Mesodermal cell (in vitro differentiated cells): ENCODE data around the gene TNPO2.
A peak's percentile ranks its signal among the peaks of the same experiment; 100 is the strongest.
"Not testable (repeated sequence)": the region's sequence is repeated elsewhere in the genome, so short reads cannot be mapped to it uniquely, and the experiment has no call there.

Experiments
- H3K27ac ChIP-seq: 2 replicates; pipeline ENCODE4 v1.7.0; 2013; ENCODE audit warnings: mild to moderate bottlenecking, low read depth, low read length, moderate library complexity; ENCODE audit not compliant: severe bottlenecking
- H3K36me3 ChIP-seq: 2 replicates; pipeline ENCODE4 v1.7.1; 2013; ENCODE audit warnings: mild to moderate bottlenecking, low read length, moderate library complexity; ENCODE audit not compliant: control insufficient read depth, insufficient read depth
- H3K4me1 ChIP-seq: one replicate; pipeline ENCODE4 v1.7.1; 2013; ENCODE audit warnings: mild to moderate bottlenecking, low read length; ENCODE audit not compliant: insufficient read depth, control insufficient read depth, poor library complexity, severe bottlenecking
- H3K4me3 ChIP-seq: 2 replicates; pipeline ENCODE4 v1.7.0; 2013; ENCODE audit warnings: low read length, control low read depth, mild to moderate bottlenecking; ENCODE audit not compliant: insufficient read depth, poor library complexity, severe bottlenecking; ENCODE audit errors: extremely low read depth
- H3K9me3 ChIP-seq: 2 replicates; pipeline ENCODE4 v1.7.1; 2013; ENCODE audit warnings: mild to moderate bottlenecking, low read length, moderate library complexity; ENCODE audit not compliant: control insufficient read depth
- WGBS, 2 experiments: methylation state at CpG; one replicate each; pipeline ENCODE4 v1.1.5; 2013; ENCODE audit warnings: missing lambda C conversion rate in 2 of 2; ENCODE audit not compliant: insufficient coverage in 2 of 2; 5-methylcytosine and 5-hydroxymethylcytosine counted together

TNPO2 gene

GRCh38 chr19:12705654-12706331, 17.9 kb downstream of the TNPO2 start:
- H3K4me3 ChIP-seq: no peak overlapping the region
- WGBS, 2 experiments: 95 to 96% methylated on average over 21 to 24 of the region's 29 CpGs
- H3K36me3 ChIP-seq: peaks cover 98% of the 10 kb centered on the region
- no peaks in the 10 kb centered on the region for H3K4me1 ChIP-seq
- no peak overlapping the region for H3K27ac ChIP-seq
- H3K9me3 ChIP-seq: no peaks in the 10 kb centered on the region

DNA sequence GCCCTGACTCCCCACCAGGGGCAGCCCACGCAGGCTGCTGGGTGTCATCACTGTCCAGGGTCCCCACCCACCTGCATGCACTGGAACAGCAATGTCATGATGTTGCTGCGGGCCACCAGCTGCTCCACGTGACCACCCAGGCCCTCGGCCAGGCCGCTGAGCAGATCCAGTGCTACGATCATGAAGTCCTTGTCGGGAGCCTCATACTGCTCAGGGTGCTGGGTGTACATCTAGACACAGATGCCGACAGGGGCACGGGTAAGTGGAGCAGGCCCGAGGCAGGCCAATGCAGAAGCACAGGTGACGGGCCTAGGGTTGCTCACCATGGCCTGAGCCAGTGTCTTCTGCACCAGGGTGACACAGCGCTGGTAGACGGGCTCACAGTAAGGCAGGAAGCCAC, 18.6 kb downstream of the TNPO2 start:
- H3K4me3 ChIP-seq: no peak overlapping the region
- H3K36me3 ChIP-seq: peaks cover 95% of the 10 kb centered on the region
- WGBS, 2 experiments: 96 to 97% methylated on average over 13 of the region's 13 CpGs
- H3K27ac ChIP-seq: no peak overlapping the region
- no peaks in the 10 kb centered on the region for H3K4me1 ChIP-seq
- H3K9me3 ChIP-seq: no peaks in the 10 kb centered on the region

GRCh38 chr19:12703046-12703445, 20.7 kb downstream of the TNPO2 start:
- no peak overlapping the region for H3K4me3 ChIP-seq
- 54 to 55% methylated on average over 8 to 9 of the region's 9 CpGs for WGBS, 2 experiments
- no peaks in the 10 kb centered on the region for H3K9me3 ChIP-seq
- H3K27ac ChIP-seq: peak overlapping the region; percentile 8
- peaks cover 95% of the 10 kb centered on the region for H3K36me3 ChIP-seq
- H3K4me1 ChIP-seq: no peaks in the 10 kb centered on the region

GRCh38 chr19:12701596-12702282, 22.0 kb downstream of the TNPO2 start:
- Histone ChIP-seq H3K4me3 (no peak overlapping the region), H3K36me3 (peaks cover 82% of the 10 kb centered on the region), H3K27ac (no peak overlapping the region), H3K9me3 (no peaks in the 10 kb centered on the region), H3K4me1 (no peaks in the 10 kb centered on the region)
- WGBS, 2 experiments: 96 to 98% methylated on average over 30 to 32 of the region's 33 CpGs

DNA sequence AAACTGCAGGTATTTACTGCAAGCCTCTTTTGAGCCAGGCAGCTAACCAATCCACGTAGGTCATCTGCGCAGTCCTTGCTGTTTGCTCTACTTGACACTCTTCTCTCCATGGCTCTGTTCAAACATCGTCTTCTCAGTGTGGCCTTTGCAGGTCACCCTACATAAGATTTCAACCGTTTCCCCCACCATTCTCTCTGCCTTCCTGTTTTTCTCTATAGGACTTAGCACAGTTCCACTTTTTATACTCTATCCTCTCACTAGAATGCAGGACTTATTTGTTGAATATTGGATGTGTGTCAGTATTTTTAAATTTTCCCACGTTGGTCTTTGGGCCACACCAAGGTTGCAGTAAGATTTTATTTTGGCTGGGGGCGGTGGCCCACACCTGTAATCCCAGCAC, 25.6 kb downstream of the TNPO2 start:
- Histone ChIP-seq H3K9me3 (no peaks in the 10 kb centered on the region), H3K36me3 (peaks cover 46% of the 10 kb centered on the region)
- 85 to 96% methylated on average over 4 to 5 of the region's 6 CpGs for WGBS, 2 experiments

GRCh38 chr19:12697425-12697824, 26.3 kb downstream of the TNPO2 start:
- H3K27ac ChIP-seq, H3K9me3 ChIP-seq, H3K4me3 ChIP-seq, H3K4me1 ChIP-seq: not testable (repeated sequence)
- 94 to 97% methylated on average over 22 of the region's 22 CpGs for WGBS, 2 experiments
- H3K36me3 ChIP-seq: peaks cover 46% of the 10 kb centered on the region

More for the DNA sequence above, 25.6 kb downstream of the TNPO2 start:
- Histone ChIP-seq H3K27ac (no peak overlapping the region), H3K4me1 (peaks cover 4% of the 10 kb centered on the region), H3K4me3 (no peak overlapping the region)

DNA sequence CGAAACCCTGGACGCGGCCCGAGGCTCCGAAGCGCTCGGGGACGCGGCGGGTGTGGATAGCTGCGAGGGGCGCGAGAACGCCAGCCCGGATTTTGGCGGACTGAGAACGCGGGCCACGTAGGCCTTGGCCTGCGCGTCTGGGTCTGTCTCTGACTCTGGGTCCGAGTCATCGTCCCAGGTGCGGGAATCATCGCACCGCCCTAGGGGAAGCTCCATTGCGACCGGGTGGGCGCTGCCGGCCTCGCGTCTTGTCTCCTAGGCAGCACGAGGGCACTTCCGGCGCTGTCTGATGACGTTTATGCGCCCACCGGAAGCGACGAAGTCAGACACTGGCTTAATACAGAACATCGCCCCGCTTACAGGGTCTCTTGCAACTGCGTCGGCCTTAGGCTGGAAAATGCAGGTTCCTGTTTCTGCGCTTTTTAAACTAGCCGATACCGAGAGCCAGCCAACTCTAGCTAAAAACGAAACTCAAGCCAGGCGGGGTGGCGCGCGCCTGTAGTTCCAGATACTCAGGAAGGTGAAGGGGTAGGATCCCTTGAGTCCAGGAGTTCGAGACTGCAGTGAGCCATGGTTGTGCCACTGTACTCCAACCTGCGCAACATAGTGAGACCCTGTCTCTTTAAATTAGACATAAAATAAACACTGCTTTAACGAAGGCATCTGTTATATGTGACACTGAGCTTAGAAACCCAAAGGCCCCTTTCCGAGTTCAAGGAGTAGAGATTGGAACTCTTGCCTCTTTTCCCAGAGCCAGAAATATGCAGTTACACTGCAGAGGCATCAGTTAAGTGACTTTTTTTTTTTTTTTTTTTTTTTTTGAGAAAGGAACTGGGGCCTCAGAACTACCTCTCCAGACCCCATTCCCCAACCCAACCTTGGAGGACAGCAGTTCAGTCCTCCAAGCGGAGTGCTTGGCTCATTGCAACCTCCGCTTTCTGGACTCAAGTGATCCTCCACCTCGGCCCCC, 27.1 kb downstream of the TNPO2 start, which contains the start of gene FBXW9:
TSS of gene FBXW9 (minus strand) at position 266 of the 970 bp plus-strand sequence. CDS start at position 216, 50 bp downstream.
- peaks cover 4% of the 10 kb centered on the region for H3K4me1 ChIP-seq
- 12% methylated on average over 51 to 56 of the region's 59 CpGs for WGBS, 2 experiments

GRCh38 chr19:12695997-12696365, 27.8 kb downstream of the TNPO2 start:
- peak overlapping the region; percentile 66 for H3K4me3 ChIP-seq
- H3K27ac ChIP-seq: no peak overlapping the region
- H3K36me3 ChIP-seq: peaks cover 31% of the 10 kb centered on the region
- 3 to 6% methylated on average over 24 to 29 of the region's 36 CpGs for WGBS, 2 experiments
- H3K9me3 ChIP-seq: no peaks in the 10 kb centered on the region
- peaks cover 4% of the 10 kb centered on the region for H3K4me1 ChIP-seq

More for the DNA sequence above, 27.1 kb downstream of the TNPO2 start, which contains the start of gene FBXW9:
- Histone ChIP-seq H3K36me3 (peaks cover 38% of the 10 kb centered on the region), H3K9me3 (no peaks in the 10 kb centered on the region), H3K27ac (peak within 1 kb of the TSS; percentile 91), H3K4me3 (peak within 1 kb of the TSS; percentile 66)

GRCh38 chr19:12695514-12695913, 28.2 kb downstream of the TNPO2 start:
- 90 to 100% methylated on average over 1 of the region's 1 CpG for WGBS, 2 experiments
- Histone ChIP-seq H3K27ac (no peak overlapping the region), H3K4me3 (peak overlapping the region; percentile 66), H3K4me1 (peaks cover 4% of the 10 kb centered on the region), H3K36me3 (peaks cover 27% of the 10 kb centered on the region), H3K9me3 (no peaks in the 10 kb centered on the region)

DNA sequence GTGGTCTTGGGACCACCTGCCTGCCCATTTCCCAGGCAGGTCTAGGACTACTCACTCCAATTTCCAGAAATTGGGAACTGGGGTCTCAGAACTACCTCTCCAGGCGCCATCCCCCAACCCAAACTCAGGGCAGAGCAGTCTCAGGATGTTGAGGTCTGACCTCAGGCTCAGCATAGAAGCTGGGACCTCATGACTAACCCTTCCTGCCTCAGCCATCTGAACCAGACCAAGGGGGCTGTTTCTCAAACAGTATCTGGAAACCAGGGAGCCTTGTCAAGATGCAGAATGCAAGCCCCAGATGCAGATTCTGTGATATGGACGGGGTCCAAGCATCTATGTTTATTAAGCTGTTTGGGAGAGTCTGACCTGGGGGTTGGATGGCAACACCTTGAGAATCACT, 28.6 kb downstream of the TNPO2 start:
- no peaks in the 10 kb centered on the region for H3K9me3 ChIP-seq
- peaks cover 25% of the 10 kb centered on the region for H3K36me3 ChIP-seq
- peak overlapping the region; percentile 66 for H3K4me3 ChIP-seq
- H3K27ac ChIP-seq: no peak overlapping the region
- peaks cover 4% of the 10 kb centered on the region for H3K4me1 ChIP-seq
- whole genome bisulfite sequencing, 2 experiments: 86 to 100% methylated on average over 2 of the region's 2 CpGs
